GM18858 (cell line): ENCODE measurements around the gene SLC25A26.

Source experiments
- ATAC-seq: cut with Tn5 transposase; IDR thresholded peaks from one replicate; pipeline ENCODE4 v1.9.1; 2021; ENCODE audit not compliant: unreplicated experiment

SLC25A26 gene

GRCh38 chr3:66366747-66367146 lies 145.9 kb downstream of the SLC25A26 start:
- no peak for ATAC-seq

DNA sequence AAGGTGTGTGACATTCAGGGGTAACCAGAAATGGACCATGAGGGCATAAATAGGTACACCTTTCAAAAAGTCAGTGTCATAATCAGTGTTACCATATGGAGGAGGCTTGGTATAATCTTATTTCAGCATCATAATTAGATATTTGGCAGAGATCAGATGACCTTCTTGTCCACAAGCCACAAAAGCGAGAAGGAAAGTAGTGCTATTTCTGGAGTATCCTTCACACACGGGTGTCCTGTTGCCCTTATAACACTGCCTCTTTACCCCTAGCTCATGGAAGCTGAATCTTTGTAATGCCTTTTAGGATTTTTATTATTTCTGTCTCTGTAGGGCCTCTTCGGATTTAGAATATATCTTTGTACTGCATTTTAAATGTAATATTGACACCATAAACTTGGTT lies 147.2 kb downstream of the SLC25A26 start:
- ATAC-seq: no peak

- ATAC-seq: no peak
Observed at GRCh38 chr3:66370179-66370578, 149.4 kb downstream of the SLC25A26 start.

- no peak for ATAC-seq
Observed at GRCh38 chr3:66371432-66371831, 150.6 kb downstream of the SLC25A26 start.

- no peak for ATAC-seq
Observed at GRCh38 chr3:66372681-66373350, 152.0 kb downstream of the SLC25A26 start.

DNA sequence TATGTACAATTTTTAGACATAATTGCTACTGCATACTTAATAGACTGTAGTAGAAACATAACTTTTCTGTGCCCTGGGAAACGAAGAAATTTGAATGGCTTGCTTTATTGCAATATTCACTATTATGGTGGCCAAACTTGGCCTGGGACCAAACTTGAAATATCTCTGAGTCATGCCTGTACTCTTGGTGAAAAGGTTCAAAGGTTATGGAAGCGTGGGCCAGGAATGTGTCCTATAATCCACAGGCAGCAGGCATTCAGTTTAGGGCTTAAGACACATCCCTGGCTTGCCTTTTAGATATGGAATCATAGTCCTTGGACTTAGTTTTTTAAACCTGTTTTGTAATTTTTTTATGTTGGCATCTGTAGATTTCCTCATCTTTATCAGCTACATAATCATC lies 155.8 kb downstream of the SLC25A26 start:
- no peak for ATAC-seq

- ATAC-seq: no peak
Observed at GRCh38 chr3:66377800-66378199, 157.0 kb downstream of the SLC25A26 start.

- ATAC-seq: no peak
Observed at GRCh38 chr3:66378256-66378655, 157.5 kb downstream of the SLC25A26 start.

DNA sequence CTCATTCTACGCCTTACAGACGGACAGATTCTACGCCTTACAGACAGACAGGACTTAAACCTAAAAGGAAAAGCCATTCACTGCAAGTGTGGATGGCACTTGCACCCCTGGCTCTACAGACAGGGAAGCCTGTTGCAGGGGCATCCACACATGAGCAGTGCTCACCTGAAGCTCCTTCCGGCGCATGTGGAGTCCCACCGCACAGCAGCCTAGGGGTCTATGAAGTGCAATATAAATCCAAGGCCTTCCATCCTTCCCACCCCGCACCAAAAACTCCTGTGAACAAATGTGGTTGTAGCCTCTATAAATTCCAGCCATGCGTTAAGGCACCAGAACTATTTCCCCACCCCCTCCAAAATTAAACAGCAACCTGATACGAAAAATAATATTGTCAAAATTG lies 158.8 kb downstream of the SLC25A26 start:
- ATAC-seq: no peak

- ATAC-seq: no peak
Observed at GRCh38 chr3:66380200-66380932, 159.6 kb downstream of the SLC25A26 start.

- no peak for ATAC-seq
Observed at GRCh38 chr3:66381626-66382025, 160.8 kb downstream of the SLC25A26 start.

DNA sequence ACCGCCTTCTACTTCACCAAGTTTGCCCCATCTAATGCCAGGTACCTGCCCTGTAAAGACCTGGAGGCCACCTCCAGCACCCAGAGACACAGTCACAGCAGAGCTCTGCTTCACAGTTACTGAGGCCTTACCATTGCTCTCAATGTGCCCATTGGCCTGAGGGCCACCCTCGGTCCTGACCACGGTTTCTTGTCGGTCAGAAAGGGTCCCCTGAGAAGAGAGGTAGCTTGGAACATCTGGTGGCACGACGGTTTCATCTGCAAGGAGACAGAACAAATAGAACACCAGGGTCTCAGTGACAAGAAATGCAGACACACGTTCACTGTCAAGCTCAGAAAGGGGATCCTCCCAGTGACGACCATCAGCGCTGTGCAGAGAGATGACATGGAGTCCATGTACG lies 161.3 kb downstream of the SLC25A26 start:
- ATAC-seq: no peak

GRCh38 chr3:66383023-66383422 lies 162.2 kb downstream of the SLC25A26 start:
- ATAC-seq: no peak

GRCh38 chr3:66383998-66384745 lies 163.4 kb downstream of the SLC25A26 start:
- ATAC-seq: no peak

DNA sequence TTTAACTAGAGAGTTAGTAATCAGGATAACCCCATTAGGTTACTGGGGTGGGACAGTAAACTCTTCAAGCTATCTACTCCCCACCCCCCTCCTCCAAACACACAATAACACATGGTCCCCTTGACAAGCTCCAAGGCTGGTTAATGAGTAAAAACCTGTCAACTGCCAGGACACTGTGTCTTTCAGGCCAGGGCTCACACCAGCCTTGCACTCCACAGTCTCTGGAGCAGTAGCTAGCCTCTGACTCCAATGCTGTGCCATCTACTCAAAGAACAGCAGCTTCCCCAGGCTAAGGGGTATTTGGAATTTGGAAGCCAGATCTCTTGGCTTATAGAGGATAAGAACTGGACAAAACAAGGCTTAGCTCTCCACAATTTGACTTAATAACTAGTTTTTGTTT lies 164.3 kb downstream of the SLC25A26 start:
- no peak for ATAC-seq

GRCh38 chr3:66386011-66386924 lies 165.5 kb downstream of the SLC25A26 start:
- peak; percentile 71 for ATAC-seq

DNA sequence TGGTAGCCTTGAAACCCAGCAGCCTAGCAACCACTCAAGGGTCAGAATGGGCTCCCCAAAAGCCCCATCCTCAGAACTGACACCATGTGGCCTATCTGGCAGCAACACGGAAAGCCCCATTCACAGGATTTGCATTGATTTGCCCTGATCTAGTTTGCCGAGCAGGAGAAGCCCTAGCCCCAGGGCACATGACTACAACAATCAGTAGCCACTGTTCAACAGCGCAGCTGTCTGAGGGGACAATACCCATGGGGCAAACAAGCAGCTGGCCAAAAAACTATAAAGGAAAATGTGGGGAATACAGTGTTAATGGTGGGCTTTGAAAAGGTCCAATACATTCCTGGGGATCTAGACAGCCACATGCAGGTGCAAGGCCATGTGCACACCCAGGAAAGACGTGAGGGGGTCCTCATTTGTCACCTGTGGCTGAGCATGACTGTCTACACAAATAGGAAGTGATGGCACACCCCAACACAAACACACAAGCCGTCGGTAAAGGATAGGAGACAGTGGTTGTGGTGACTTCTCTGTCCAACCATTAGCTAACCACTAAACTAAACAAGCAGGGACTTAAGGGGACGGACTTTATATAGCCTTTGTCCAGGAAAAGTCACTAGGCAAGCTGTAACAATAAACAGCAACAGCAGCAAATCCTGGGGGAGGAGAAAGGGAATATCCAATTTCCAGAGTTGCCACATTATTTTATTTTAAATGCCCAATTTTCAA lies 166.3 kb downstream of the SLC25A26 start:
- peak; percentile 34 for ATAC-seq

DNA sequence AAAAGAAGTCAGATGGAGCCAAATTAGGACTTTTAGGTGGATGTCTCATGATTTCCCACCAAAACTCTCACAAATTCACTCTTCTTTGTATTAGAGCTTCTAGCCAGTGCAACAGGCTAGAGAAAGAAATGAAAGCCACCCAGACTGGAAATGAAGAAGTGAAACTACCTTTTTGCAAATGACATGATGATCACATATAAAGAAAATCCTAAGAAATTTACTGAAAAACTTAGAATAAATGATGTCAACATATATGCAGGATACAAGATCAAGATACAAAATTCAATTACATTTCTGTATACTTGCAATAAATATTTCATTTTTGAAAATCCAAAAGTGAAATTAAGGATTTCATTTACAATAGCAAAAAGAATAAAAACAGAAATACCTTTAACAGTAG lies 169.2 kb downstream of the SLC25A26 start:
- peak; percentile 33 for ATAC-seq

- no peak for ATAC-seq
Observed at GRCh38 chr3:66392512-66392911, 171.7 kb downstream of the SLC25A26 start.

DNA sequence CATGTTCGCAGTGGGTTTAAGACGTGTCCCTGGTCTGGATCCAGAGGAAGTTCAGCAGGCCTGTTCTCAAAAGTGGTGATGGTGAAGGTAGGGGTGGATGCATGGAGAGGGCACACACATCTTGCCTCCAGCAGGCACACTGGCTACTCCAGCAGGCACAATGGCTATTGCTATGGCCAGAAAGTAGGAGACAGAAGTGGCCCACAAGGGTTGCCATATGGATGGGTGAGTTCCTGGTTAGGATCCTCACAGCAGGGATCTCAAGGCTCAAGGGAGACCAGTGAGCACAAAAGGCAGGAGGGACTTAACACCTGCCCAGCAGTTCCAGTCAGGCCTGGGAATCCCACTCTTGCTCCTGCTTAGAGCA lies 172.1 kb downstream of the SLC25A26 start:
- no peak for ATAC-seq
